NCI-H1436 treated with DMSO at 0.1 percent for 48 hours (cell line): ENCODE results near the gene CPLANE2.
"Not testable (repeated sequence)": the region's sequence is repeated elsewhere in the genome, so short reads cannot be mapped to it uniquely, and the experiment has no call there.

Source experiments
- DNase-seq: peaks from one replicate; lab custom pipeline; 2025; lab: John Stamatoyannopoulos, UW

The CPLANE2 gene, protein sequence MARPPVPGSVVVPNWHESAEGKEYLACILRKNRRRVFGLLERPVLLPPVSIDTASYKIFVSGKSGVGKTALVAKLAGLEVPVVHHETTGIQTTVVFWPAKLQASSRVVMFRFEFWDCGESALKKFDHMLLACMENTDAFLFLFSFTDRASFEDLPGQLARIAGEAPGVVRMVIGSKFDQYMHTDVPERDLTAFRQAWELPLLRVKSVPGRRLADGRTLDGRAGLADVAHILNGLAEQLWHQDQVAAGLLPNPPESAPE

GRCh38 chr1:16236511-16237342, at the start of gene CPLANE2:
Gene CPLANE2, minus strand, starts transcription at chr1:16237183. Its CDS starts 441 bp downstream, at chr1:16236742.
- peak; percentile 70 for DNase-seq

DNA sequence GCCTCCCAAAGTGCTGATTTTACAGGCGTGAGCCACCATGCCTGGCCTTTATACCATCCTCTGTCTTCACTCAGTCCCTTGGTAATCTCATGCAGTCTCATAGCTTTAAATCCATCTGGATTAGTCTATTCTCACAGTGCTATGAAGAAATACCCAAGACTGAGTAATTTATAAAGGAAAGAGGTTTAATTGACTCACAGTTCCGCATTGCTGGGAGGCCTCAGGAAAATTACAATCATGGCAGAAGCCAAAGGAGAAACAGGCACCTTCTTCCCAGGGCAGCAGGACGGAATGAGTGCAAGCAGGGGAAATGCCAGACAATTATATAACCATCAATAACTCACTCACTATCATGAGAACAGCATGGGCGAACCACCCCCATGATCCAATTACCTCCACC, 49.1 kb upstream of the CPLANE2 start:
- no peak for DNase-seq

DNA sequence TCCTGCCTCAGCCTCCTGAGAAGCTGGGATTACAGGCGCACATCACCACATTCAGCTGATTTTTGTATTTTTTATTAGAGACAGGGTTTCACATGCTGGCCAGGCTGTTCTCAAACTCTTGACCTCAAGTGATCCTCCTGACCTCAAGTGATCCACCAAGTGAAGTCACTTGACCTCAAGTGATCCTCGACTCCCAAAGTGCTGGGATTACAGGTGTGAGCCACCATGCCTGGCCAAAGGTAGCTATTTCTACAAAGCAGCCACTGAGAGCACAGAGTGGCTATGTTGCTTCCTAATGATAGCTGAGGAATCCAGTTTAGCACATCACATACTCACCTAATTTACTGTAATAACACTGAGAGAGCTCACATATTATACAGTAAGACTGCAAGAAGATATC, 44.8 kb upstream of the CPLANE2 start:
- no peak for DNase-seq

DNA sequence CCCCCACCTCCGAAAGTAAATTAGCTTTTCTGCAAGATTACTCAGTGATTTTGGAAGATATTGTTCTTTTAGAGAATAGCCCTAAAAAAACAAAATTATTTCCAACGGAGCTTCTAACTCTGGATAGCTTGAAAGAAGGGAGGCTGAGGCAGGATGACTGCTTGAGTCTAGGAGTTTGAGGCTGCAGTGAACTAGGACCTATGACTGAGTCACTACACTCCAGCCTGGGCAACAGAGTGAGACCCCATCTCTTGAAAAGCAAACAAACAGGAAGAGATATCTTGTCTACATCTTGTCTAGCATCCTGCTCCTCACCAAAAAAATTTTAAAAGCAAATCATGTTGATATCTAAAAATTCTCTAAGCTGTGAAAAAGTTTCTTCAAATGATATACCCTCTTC, 42.2 kb upstream of the CPLANE2 start:
- DNase-seq, result no peak

GRCh38 chr1:16276302-16277030, 39.5 kb upstream of the CPLANE2 start:
- DNase-seq, result no peak

- no peak for DNase-seq
These were observed 38.6 kb upstream of the CPLANE2 start for GRCh38 chr1:16275591-16275990.

DNA sequence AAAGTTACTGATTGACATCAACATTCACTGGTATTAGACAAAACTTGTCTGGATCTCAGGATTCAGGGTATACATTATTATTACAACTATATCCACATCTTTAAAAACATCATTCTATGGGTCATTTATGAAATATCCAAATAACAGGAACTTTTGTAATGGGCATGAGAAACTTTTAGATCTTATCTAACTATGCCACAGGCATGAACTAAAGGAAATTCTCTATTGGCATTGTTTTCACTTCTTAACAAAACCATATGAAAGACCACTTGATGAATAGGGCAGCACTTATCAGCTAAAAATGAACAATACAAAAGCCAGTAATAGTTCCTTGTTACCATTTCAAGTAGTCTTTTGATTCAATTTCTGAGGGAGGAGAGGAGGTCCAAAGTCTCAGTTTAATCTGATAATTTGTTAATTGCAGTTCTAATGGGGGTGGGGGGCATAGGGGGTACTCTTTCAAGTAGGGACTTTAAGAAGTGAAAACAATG, 30.8 kb upstream of the CPLANE2 start:
- DNase-seq, result no peak

- DNase-seq, result no peak
These were observed 29.6 kb upstream of the CPLANE2 start for GRCh38 chr1:16266411-16267118.

- DNase-seq, result no peak
These were observed 25.1 kb upstream of the CPLANE2 start for GRCh38 chr1:16262067-16262466.

DNA sequence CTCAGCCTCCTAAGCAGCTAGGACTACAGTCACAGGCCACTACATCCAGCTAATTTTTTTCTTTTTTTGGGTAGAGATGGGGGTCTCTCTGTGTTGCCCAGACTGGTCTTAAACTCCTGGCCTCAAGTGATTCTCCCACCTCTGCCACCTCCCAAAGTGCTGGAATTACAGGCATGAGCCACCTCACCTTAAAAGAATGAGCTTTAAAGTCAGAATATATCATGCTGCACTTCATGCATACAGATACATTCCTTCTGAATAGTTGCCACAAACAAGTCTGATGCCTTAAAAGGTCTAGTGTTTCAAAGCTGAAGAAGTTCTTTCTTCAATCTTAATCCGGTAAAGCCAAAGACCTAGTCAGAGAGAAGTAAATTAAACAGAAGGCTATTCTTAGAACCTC, 23.8 kb upstream of the CPLANE2 start:
- no peak for DNase-seq

GRCh38 chr1:16258591-16259135, 21.7 kb upstream of the CPLANE2 start:
- DNase-seq, result no peak

- no peak for DNase-seq
These were observed 21.0 kb upstream of the CPLANE2 start for GRCh38 chr1:16257968-16258367.

DNA sequence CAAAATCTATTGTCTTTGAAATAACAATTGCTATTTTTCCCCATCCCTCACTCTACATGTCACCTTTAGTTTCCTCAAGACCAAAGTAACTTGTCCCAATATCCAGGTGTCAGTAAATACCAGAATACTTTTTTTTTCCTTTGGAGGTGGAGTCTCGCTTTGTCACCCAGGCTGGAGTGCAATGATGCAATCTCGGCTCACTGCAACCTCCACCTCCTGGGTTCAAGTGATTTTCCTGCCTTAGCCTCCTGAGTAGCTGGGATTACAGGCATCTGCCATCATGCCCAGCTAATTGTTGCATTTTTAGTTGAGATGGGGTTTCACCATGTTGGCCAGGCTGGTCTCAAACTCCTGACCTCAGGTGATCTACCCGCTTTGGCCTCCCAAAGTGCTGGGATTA, 20.6 kb upstream of the CPLANE2 start:
- not testable (repeated sequence) for DNase-seq

DNA sequence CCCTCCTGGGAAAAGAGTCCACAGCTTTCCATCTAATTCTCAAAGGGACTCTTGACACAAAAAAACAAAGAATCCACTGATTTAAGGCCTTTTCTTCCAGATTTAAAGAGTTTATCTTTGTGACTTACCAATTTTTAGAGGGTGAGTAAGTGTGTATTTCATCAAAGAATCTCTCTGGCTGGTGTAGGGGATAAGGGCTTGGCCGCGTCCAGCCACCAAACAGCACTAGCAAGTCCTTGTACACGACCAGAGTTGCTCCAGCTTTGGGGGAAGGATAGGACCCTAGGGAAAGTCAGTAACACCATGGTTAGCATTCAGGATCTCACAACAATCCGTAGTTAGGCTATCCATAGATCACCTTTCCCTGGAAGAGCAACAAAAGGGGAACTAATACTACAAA, 19.5 kb upstream of the CPLANE2 start:
- no peak for DNase-seq

- DNase-seq, result no peak
These were observed 17.4 kb upstream of the CPLANE2 start for GRCh38 chr1:16254263-16254928.

- no peak for DNase-seq
These were observed 16.4 kb upstream of the CPLANE2 start for GRCh38 chr1:16253332-16253922.

DNA sequence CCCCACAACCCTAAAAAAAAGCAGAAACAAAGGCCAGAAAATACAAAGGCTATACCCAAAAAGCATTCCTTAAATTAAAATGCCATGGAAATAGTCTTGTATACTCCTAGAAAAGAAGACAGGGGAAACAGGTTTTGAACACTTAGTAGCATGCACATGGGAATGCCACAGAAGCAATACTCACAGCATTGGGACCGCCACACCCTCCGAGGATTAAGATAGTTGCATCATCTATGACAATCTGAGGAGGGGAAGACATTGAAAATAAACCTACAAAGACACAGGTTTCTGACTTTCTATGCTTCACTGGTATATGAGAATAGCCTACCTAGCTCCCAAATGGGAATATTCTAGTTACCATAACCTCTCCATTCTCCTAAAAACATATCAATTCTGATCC, 15.9 kb upstream of the CPLANE2 start:
- no peak for DNase-seq

DNA sequence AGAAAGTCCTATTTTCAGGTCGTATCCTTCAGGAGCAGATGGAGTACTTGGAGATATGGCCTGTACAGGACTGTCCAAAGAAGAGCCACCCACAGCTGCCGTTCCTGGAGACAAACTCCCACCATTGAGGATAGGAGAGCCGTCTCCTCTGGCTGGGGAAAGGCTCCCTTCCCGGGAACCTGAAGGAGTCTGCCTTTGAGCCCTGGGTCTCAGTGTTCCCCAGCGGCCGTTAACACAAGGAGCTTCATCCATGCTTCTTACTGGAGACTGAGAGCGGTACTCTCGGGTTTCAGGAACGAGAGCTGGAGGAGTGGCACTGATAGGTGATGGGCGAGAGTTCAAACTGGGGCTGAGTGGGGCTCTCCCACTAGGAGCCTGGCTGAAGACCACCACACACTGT, 14.4 kb upstream of the CPLANE2 start:
- DNase-seq, result no peak

DNA sequence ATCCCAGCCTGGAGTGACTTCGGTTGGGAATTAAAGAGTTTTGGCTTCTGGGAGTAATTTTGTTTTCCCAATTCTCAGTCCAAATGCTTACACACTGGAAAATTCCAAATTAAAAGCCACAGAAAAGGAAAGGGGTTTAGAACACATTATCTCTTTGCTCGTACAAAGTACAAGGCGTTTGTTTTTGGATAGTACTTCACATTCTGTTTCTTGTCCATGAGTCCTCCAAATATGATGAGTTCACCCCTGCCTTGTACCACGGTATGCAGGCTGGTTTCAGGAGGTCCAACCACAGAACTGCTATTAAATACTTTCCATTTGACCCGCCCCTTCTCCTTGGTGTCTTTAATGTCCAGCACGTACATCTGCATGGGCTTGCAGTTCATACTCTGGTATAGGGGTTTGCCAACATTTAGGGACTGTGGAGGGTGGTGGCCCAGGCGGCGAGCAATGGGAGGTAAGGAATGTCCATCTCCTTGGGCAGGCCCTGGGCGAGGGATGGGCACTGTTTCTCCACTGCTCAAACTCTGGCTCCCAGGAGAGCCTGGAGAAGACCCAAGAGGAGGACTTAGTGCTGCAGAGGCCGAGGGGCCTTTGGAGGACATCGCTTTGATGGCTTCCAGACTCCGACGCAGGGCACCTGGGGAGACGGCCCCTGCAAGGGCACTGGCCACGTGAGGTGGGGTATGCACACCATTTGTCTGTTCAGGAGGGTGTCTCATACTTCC, 13.7 kb upstream of the CPLANE2 start:
- DNase-seq, result no peak

- no peak for DNase-seq
These were observed 12.7 kb upstream of the CPLANE2 start for GRCh38 chr1:16249596-16250241.
